Vagina (tissue), 2 donors: ENCODE measurements around the gene PKN2.
"Not testable (repeated sequence)": the region's sequence is repeated elsewhere in the genome, so short reads cannot be mapped to it uniquely, and the experiment has no call there.

ENCODE experiments used
- POLR2A ChIP-seq, 2 donors: fragments of 450-650 bp; IDR thresholded peaks; one replicate each; pipeline ENCODE4 v1.6.1; 2017; ENCODE audit warnings: antibody characterized with exemption in 2 of 2, mild to moderate bottlenecking in 2 of 2, moderate library complexity in 2 of 2
- TF ChIP-seq, protein P1 (sequence below), 3 experiments: fragments of 450-650 bp in 2 of 3; fragments of 200-600 bp in 1 of 3; sonication (generic) in 1 of 3; IDR thresholded peaks; one replicate each; pipeline ENCODE4 v1.5.1; 2017 to 2019; ENCODE audit warnings: antibody characterized with exemption in 3 of 3, mild to moderate bottlenecking in 2 of 3, moderate library complexity in 2 of 3

DNA sequence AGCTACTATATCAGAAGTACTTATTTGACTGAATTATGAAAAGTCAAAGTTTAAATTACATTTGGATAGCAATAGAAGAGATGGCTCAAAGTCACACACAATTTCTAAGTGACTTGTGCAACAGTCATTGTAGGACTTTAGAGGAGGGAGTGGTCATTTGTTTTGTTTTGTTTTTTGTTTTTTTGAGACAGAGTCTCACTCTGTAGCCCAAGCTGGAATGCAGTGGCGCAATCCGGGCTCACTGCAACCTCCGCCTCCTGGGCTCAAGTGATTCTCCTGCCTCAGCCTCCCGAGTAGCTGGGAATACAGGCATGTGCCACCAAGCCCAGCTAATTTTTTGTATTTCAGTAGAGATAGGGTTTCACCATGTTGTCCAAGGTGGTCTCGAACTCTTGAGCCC is 17.7 kb downstream of the PKN2 start:
- TF ChIP-seq, protein P1, sequence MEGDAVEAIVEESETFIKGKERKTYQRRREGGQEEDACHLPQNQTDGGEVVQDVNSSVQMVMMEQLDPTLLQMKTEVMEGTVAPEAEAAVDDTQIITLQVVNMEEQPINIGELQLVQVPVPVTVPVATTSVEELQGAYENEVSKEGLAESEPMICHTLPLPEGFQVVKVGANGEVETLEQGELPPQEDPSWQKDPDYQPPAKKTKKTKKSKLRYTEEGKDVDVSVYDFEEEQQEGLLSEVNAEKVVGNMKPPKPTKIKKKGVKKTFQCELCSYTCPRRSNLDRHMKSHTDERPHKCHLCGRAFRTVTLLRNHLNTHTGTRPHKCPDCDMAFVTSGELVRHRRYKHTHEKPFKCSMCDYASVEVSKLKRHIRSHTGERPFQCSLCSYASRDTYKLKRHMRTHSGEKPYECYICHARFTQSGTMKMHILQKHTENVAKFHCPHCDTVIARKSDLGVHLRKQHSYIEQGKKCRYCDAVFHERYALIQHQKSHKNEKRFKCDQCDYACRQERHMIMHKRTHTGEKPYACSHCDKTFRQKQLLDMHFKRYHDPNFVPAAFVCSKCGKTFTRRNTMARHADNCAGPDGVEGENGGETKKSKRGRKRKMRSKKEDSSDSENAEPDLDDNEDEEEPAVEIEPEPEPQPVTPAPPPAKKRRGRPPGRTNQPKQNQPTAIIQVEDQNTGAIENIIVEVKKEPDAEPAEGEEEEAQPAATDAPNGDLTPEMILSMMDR (IDR thresholded peaks at IDR 0.05) = not testable (repeated sequence)
- TF ChIP-seq POLR2A (IDR thresholded peaks at IDR 0.05) = not testable (repeated sequence)
